Mesothelial cell of epicardium (in vitro differentiated cells): Measurements from ENCODE around the gene NRDE2. TPM values are rescaled to one million over a fixed set of nuclear protein-coding genes. Genes with fewer than 3 reads are reported as not detected.

Experiments
- DNase-seq, 2 experiments: peaks; one replicate each; pipeline ENCODE4 v3.0.0; 2021; ENCODE audit warnings: low spot score in 2 of 2; ENCODE audit not compliant: unreplicated experiment in 2 of 2
- H3K27ac Mint-ChIP-seq: 2 replicates; pipeline ENCODE4 v1.8.0; 2021; ENCODE audit warnings: mixed read lengths
- H3K27me3 Mint-ChIP-seq: 2 replicates; pipeline ENCODE4 v1.8.0; 2021; ENCODE audit warnings: low read depth, mixed read lengths
- H3K36me3 Mint-ChIP-seq: 2 replicates; pipeline ENCODE4 v1.8.0; 2021; ENCODE audit warnings: mixed read lengths
- H3K4me1 Mint-ChIP-seq: 2 replicates; pipeline ENCODE4 v1.8.0; 2021; ENCODE audit warnings: mixed read lengths
- H3K4me3 Mint-ChIP-seq: 2 replicates; pipeline ENCODE4 v1.8.0; 2021; ENCODE audit warnings: mild to moderate bottlenecking, moderate library complexity, mixed read lengths
- H3K9me3 Mint-ChIP-seq: 2 replicates; pipeline ENCODE4 v1.8.0; 2021; ENCODE audit warnings: mixed read lengths
- CTCF ChIP-seq: fragments of 200-600 bp; sonication (generic); IDR thresholded peaks from one replicate; pipeline ENCODE4 v1.5.0; 2021; ENCODE audit warnings: antibody characterized with exemption; ENCODE audit not compliant: unreplicated experiment
- total RNA-seq: library from RNA; stranded (reverse); gene quantifications from 3 replicates; pipeline ENCODE4 v1.2.1, GENCODE V29; 2021

The NRDE2 gene
- total RNA-seq, 1 donor from 2014 or later = 38.5 TPM

GRCh38 chr14:90319634-90320541, 11.9 kb downstream of the NRDE2 start:
- Mint-ChIP-seq H3K4me3 (no peak overlapping the region), H3K9me3 (peaks cover 17% of the 10 kb centered on the region), H3K27me3 (no peaks in the 10 kb centered on the region), H3K27ac (no peak overlapping the region), H3K4me1 (no peaks in the 10 kb centered on the region), H3K36me3 (peaks cover 39% of the 10 kb centered on the region)
- no peak for DNase-seq
- no peak for TF ChIP-seq CTCF

- Mint-ChIP-seq H3K4me1 (no peaks in the 10 kb centered on the region), H3K27ac (no peak overlapping the region), H3K36me3 (peaks cover 36% of the 10 kb centered on the region), H3K9me3 (peaks cover 17% of the 10 kb centered on the region), H3K4me3 (no peak overlapping the region), H3K27me3 (no peaks in the 10 kb centered on the region)
- TF ChIP-seq CTCF = no peak
- no peak for DNase-seq
Observed at GRCh38 chr14:90319173-90319572, 12.6 kb downstream of the NRDE2 start.

- Mint-ChIP-seq H3K4me3 (no peak overlapping the region), H3K36me3 (peaks cover 41% of the 10 kb centered on the region)
- no peak for DNase-seq
Observed at GRCh38 chr14:90318016-90318415, 13.7 kb downstream of the NRDE2 start.

GRCh38 chr14:90317286-90317685, 14.5 kb downstream of the NRDE2 start:
- no peak overlapping the region for H3K27ac Mint-ChIP-seq
- no peaks in the 10 kb centered on the region for H3K4me1 Mint-ChIP-seq
- peaks cover 41% of the 10 kb centered on the region for H3K36me3 Mint-ChIP-seq
- TF ChIP-seq CTCF = no peak
- H3K9me3 Mint-ChIP-seq = peaks cover 17% of the 10 kb centered on the region
- no peaks in the 10 kb centered on the region for H3K27me3 Mint-ChIP-seq
- DNase-seq = no peak
- no peak overlapping the region for H3K4me3 Mint-ChIP-seq

More at GRCh38 chr14:90318016-90318415, 13.7 kb downstream of the NRDE2 start:
- Mint-ChIP-seq H3K9me3 (peaks cover 17% of the 10 kb centered on the region), H3K27ac (no peak overlapping the region), H3K27me3 (no peaks in the 10 kb centered on the region), H3K4me1 (no peaks in the 10 kb centered on the region)
- TF ChIP-seq CTCF = no peak

- Mint-ChIP-seq H3K36me3 (peaks cover 40% of the 10 kb centered on the region), H3K4me1 (no peaks in the 10 kb centered on the region), H3K27ac (no peak overlapping the region), H3K9me3 (no peaks in the 10 kb centered on the region), H3K4me3 (no peak overlapping the region), H3K27me3 (no peaks in the 10 kb centered on the region)
- DNase-seq = no peak
- no peak for TF ChIP-seq CTCF
Observed at GRCh38 chr14:90308561-90308960, 23.2 kb downstream of the NRDE2 start.
